Type B pancreatic cell (in vitro differentiated cells): Measurements from ENCODE around the gene CNPY2. TPM values are rescaled to one million over a fixed set of nuclear protein-coding genes. Genes with fewer than 3 reads are reported as not detected.
"Not testable (repeated sequence)": the region's sequence is repeated elsewhere in the genome, so short reads cannot be mapped to it uniquely, and the experiment has no call there.

Source experiments
- DNase-seq: peaks from one replicate; pipeline ENCODE4 v3.0.0; 2021; ENCODE audit warnings: mixed read lengths; ENCODE audit not compliant: unreplicated experiment; ENCODE audit errors: extremely low spot score
- H3K27ac Mint-ChIP-seq: 2 replicates; pipeline ENCODE4 v1.8.0; 2021; ENCODE audit warnings: mild to moderate bottlenecking, mixed read lengths
- H3K27me3 Mint-ChIP-seq: 2 replicates; pipeline ENCODE4 v1.8.0; 2021; ENCODE audit warnings: mixed read lengths
- H3K36me3 Mint-ChIP-seq: 2 replicates; pipeline ENCODE4 v1.8.0; 2021; ENCODE audit warnings: mixed read lengths
- H3K4me1 Mint-ChIP-seq: one replicate; pipeline ENCODE4 v1.8.0; 2021; ENCODE audit warnings: mixed read lengths; ENCODE audit not compliant: unreplicated experiment
- H3K4me3 Mint-ChIP-seq: 2 replicates; pipeline ENCODE4 v1.8.0; 2021; ENCODE audit warnings: mild to moderate bottlenecking, mixed read lengths
- H3K9me3 Mint-ChIP-seq: 2 replicates; pipeline ENCODE4 v1.8.0; 2021; ENCODE audit warnings: mixed read lengths
- total RNA-seq: library from RNA; stranded (reverse); gene quantifications from 2 replicates; pipeline ENCODE4 v1.2.1, GENCODE V29; 2021; ENCODE audit warnings: low replicate concordance
- TF ChIP-seq, protein P1 (sequence below): fragments of 200-600 bp; sonication (generic); conservative IDR thresholded peaks from 2 replicates; pipeline ENCODE4 v1.5.0; 2021; ENCODE audit warnings: antibody characterized with exemption, mild to moderate bottlenecking

Gene CNPY2
- total RNA-seq, 1 donor from 2014 or later, result 194 TPM

DNA sequence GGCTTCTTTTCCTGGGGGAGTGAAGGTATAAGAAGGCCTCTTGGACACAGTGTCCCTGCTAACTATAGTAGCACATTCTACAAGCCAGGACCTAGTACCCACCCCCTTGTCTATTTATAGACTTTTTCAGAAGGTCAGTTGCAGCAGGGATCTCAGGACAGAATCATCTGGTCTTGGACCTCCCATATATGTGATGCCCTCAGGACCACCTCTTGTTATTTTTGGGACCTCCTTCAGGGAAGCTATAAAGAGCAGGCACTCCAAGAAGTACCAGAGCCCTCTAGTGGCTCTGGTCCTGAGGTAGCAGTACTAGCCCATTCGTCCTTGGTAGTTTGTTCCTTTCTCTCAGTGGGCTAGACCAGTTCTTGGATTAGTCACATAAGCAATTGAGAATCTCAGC is 44.8 kb downstream of the CNPY2 start:
- H3K4me1 Mint-ChIP-seq, result peaks cover 7% of the 10 kb centered on the region
- no peaks in the 10 kb centered on the region for H3K9me3 Mint-ChIP-seq
- H3K27ac Mint-ChIP-seq, result peak overlapping the region; percentile 46
- no peaks in the 10 kb centered on the region for H3K27me3 Mint-ChIP-seq
- DNase-seq, result no peak
- peaks cover 25% of the 10 kb centered on the region for H3K36me3 Mint-ChIP-seq
- TF ChIP-seq, protein P1, sequence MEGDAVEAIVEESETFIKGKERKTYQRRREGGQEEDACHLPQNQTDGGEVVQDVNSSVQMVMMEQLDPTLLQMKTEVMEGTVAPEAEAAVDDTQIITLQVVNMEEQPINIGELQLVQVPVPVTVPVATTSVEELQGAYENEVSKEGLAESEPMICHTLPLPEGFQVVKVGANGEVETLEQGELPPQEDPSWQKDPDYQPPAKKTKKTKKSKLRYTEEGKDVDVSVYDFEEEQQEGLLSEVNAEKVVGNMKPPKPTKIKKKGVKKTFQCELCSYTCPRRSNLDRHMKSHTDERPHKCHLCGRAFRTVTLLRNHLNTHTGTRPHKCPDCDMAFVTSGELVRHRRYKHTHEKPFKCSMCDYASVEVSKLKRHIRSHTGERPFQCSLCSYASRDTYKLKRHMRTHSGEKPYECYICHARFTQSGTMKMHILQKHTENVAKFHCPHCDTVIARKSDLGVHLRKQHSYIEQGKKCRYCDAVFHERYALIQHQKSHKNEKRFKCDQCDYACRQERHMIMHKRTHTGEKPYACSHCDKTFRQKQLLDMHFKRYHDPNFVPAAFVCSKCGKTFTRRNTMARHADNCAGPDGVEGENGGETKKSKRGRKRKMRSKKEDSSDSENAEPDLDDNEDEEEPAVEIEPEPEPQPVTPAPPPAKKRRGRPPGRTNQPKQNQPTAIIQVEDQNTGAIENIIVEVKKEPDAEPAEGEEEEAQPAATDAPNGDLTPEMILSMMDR, result peak; percentile 58
- H3K4me3 Mint-ChIP-seq, result no peak overlapping the region

DNA sequence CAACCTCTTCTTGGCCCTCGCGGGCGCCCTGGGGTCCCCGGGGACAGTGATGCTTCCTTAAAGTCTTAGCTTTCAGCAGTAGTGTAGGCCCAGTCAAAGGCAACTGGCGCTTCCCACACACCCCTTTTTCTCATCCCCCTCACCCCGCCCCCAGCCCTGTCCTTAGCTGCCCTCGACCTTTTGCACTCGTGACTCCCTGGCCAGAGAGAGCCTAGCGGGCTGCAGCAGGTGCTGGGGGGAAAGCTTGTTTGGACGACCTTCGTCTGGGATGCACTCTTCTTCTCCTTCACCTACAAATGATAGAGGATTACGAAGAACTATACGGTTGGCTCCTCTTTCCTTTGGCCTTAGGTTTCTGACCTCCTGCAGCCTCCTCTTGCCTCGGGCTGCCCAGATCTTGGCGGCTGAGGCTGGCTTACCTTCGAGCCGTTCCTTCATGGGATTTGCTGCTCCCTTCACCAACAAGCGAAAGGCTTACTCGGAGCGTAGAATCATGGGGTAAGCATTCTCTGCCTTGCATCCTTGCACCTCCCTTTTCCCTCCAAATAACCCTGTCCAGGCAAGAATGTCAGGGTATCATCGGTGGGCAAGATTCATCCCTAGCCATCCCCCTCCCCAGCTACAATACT is 48.2 kb downstream of the CNPY2 start:
- H3K27ac Mint-ChIP-seq, result peak overlapping the region; percentile 15
- H3K4me3 Mint-ChIP-seq, result peak overlapping the region; percentile 97
- TF ChIP-seq, protein P1, result no peak
- no peak for DNase-seq
- H3K4me1 Mint-ChIP-seq, result peaks cover 7% of the 10 kb centered on the region
- H3K27me3 Mint-ChIP-seq, result no peaks in the 10 kb centered on the region
- no peaks in the 10 kb centered on the region for H3K9me3 Mint-ChIP-seq
- H3K36me3 Mint-ChIP-seq, result peaks cover 8% of the 10 kb centered on the region

DNA sequence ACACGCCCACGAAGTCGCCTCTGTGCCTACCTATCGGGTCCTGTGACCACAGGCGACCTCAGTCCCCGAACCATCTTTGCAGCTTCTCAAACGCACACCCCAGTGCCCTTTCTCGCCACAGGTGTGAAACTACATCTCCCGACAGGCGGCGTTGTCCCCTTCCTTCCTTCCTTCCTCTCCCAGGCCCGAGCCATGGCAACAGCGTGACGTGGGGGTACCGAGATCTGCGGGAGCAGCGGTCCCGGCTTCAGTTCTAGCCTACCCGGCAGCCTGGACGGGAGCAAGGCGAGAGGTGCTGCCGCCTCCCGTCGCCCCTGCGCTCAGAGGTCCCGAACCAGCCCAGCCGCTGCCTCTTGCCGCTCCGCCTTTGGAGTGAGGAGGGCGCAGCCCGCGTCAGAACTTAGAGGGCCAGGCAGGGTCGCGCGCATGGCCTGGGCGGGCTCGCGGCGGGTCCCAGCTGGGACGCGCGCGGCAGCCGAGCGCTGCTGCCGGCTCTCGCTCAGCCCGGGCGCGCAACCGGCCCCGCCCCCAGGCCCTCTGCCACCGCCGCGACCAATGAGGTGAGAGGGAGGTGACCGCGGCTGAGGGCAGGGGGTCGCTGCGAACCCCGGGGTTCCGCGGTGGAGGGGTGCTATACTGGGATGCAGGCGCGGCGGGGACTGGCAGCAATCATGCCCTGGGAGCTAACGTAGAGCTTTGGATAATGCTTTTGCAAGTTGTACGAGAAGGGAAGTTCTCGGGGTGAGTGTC is 48.9 kb downstream of the CNPY2 start, which contains the start of gene COQ10A:
TSS of gene COQ10A (plus strand) at position 250 of the 750 bp plus-strand sequence. CDS start at position 427, 177 bp downstream.
- Mint-ChIP-seq H3K9me3 (peaks cover 3% of the 10 kb centered on the region), H3K27me3 (peaks cover 2% of the 10 kb centered on the region), H3K36me3 (peaks cover 8% of the 10 kb centered on the region), H3K4me1 (peaks cover 9% of the 10 kb centered on the region), H3K27ac (peak within 1 kb of the TSS; percentile 90), H3K4me3 (peak within 1 kb of the TSS; percentile 97)
- peak; percentile 89 for DNase-seq
- TF ChIP-seq, protein P1, result peak; percentile 74

DNA sequence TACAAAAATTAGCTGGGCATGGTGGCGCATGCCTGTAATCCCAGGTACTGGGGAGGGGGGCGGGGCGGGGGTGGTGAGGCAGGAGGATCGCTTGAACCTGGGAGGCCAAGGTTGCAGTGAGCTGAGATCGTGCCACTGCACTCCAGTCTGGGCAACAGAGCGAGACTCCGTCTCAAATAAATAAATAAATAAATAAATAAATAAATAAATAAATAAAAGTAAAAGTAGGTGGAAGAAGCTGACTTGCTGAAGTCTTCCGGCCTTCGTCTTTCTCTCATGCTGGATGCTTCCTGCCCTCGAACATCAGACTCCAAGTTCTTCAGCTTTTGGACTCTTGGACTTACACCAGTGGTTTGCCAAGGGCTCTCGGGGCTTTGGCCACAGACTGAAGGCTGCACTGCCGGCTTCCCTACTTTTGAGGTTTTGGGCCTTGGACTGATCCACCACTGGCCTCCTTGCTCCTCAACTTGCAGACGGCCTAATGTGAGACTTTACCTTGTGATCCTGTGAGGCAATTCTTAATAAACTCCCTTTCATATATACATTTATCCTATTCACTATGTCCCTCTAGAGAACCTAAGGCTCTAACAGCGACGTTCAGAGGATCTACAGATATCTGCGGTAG is 49.6 kb downstream of the CNPY2 start:
- not testable (repeated sequence) for H3K9me3 Mint-ChIP-seq, H3K4me1 Mint-ChIP-seq, H3K36me3 Mint-ChIP-seq, DNase-seq, H3K27me3 Mint-ChIP-seq
- Mint-ChIP-seq H3K27ac (peak overlapping the region; percentile 90), H3K4me3 (peak overlapping the region; percentile 97)

DNA sequence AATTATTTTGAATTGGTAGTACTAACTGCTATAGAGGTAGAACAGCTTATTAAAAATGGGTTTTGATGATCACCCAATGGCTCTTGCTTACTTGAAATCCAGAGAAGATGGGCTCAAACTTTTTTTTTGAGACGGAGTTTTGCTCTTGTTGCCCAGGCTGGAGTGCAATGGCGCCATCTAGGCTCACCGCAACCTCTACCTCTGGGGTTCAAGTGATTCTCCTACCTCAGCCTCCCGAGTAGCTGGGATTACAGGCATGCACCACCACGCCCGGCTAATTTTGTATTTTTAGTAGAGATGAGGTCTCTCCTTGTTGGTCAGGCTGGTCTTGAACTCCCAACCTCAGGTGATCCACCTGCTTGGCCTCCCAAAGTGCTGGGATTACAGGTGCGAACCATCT is 52.8 kb downstream of the CNPY2 start:
- H3K9me3 Mint-ChIP-seq, DNase-seq, H3K36me3 Mint-ChIP-seq, H3K27ac Mint-ChIP-seq, H3K27me3 Mint-ChIP-seq, H3K4me3 Mint-ChIP-seq: not testable (repeated sequence)
- peaks cover 17% of the 10 kb centered on the region for H3K4me1 Mint-ChIP-seq

DNA sequence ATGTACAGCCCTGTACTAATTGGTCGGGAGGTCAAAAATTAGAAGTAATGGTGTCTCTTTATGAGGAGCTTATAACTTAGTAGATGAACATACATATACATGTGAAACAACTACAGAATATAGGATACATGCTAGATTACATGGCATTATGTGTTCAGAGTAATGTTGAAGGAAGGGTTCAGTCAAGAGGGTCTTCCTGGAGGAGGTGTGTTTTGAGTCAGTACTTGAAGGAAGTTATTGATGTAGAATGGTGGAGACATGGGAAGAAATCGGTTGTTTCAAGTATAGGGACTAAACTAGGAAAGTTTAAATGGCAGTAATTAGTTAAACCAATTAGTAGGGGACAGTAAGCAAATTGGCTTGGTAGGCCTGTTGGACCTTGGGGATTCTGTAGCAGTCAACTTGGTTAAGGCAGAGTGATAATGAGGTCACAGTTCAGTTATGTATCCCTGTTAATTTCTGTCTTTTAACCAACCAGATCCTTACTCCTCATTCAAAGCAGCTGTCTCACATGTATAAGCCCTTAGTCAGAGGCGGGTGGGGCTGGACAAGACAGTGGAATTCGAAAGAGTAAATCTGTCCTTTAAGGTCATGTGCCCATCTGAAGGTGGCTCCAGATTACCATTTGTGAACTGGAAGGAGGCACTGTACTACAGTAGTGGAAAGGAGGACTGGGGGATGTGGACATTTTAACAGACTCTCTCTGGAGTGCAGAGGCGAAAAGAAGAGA is 54.1 kb downstream of the CNPY2 start:
- no peaks in the 10 kb centered on the region for H3K36me3 Mint-ChIP-seq
- H3K4me1 Mint-ChIP-seq, result peaks cover 16% of the 10 kb centered on the region
- no peak for DNase-seq
- peak overlapping the region; percentile 69 for H3K4me3 Mint-ChIP-seq
- peak overlapping the region; percentile 90 for H3K27ac Mint-ChIP-seq
- TF ChIP-seq, protein P1, result no peak
- H3K27me3 Mint-ChIP-seq, result peaks cover 2% of the 10 kb centered on the region
- H3K9me3 Mint-ChIP-seq, result peaks cover 4% of the 10 kb centered on the region
